K562 (cell line): Measurements from ENCODE around the gene NECTIN2. TPM values are rescaled to one million over a fixed set of nuclear protein-coding genes. Genes with fewer than 3 reads are reported as not detected.
A peak's percentile ranks its signal among the peaks of the same experiment; 100 is the strongest.

Source experiments
- ARNT ChIP-seq, 2 experiments: fragments of 450-650 bp; IDR thresholded peaks; 2 replicates each; pipeline ENCODE4 v1.6.1; 2016; ENCODE audit warnings: mild to moderate bottlenecking in 1 of 2
- CC2D1A ChIP-seq: fragments of 450-650 bp; IDR thresholded peaks from 2 replicates; pipeline ENCODE4 v1.6.1; 2017; ENCODE audit warnings: mild to moderate bottlenecking
- GABPB2 ChIP-seq: fragments of 250-450 bp; sonication (Bioruptor Pico); conservative IDR thresholded peaks from 2 replicates; pipeline ENCODE4 v1.5.1; 2021; ENCODE audit warnings: mild to moderate bottlenecking
- NR4A1 ChIP-seq, 2 experiments: fragments of 250-450 bp in 1 of 2; fragments of 450-650 bp in 1 of 2; sonication (Bioruptor Pico) in 1 of 2; IDR thresholded peaks; 2 replicates each; pipeline versions ENCODE4 v1.4.0 to v1.6.1; 2016 to 2020; ENCODE audit warnings: mild to moderate bottlenecking in 2 of 2, missing compliant biosample characterization in 1 of 2, missing genetic modification characterization in 1 of 2, moderate library complexity in 1 of 2
- RBFOX2 ChIP-seq: fragments of 200-400 bp; formaldehyde crosslinking; IDR thresholded peaks from 2 replicates; pipeline ENCODE4 v1.6.1; 2017; ENCODE audit warnings: low read depth, mild to moderate bottlenecking, low read length, moderate library complexity
- SP1 ChIP-seq: sonication (generic); formaldehyde crosslinking; IDR thresholded peaks from 2 replicates; pipeline ENCODE4 v1.8.1; 2022; ENCODE audit warnings: mild to moderate bottlenecking, missing genetic modification reagents
- ZBTB17 ChIP-seq: fragments of 450-650 bp; formaldehyde crosslinking; IDR thresholded peaks from 2 replicates; pipeline ENCODE4 v1.4.0; 2020; ENCODE audit warnings: mild to moderate bottlenecking
- ZSCAN29 ChIP-seq: fragments of 450-650 bp; IDR thresholded peaks from 2 replicates; pipeline ENCODE4 v1.6.1; 2017
- polyA plus RNA-seq, 8 experiments: library from polyadenylated mRNA; depleted of rRNA in 4 of 8; stranded (reverse) in 5 of 8; unstranded in 3 of 8; fragments of >200 nt; fragmentation: Nextera tagmentation in 2 of 8; fragmentation: Illumina TruSeq in 1 of 8; extraction: Ambion mirVana in 2 of 8; extraction: Trizol in 1 of 8; gene quantifications; 2 replicates each; pipeline versions ENCODE4 v1.2.1 to v1.2.3, GENCODE V29; 2011 to 2014; ENCODE audit warnings: inconsistent platforms in 1 of 8, missing spikeins in 1 of 8
- total RNA-seq, 7 experiments: library from RNA; depleted of rRNA in 6 of 7; stranded (reverse); fragments of >200 nt in 6 of 7; fragmentation: Illumina TruSeq in 2 of 7; extraction: Trizol in 2 of 7; gene quantifications; 2 replicates each; pipeline versions ENCODE4 v1.2.1 to v1.2.3, GENCODE V29; 2011 to 2021; ENCODE audit warnings: low replicate concordance in 1 of 7
- TF ChIP-seq, protein P1 (sequence below): sonication (generic); formaldehyde crosslinking; IDR thresholded peaks from 2 replicates; pipeline ENCODE4 v1.8.1; 2023; ENCODE audit warnings: mild to moderate bottlenecking, missing genetic modification reagents

Gene NECTIN2
- total and polyA plus RNA-seq, 9 of the 15 experiments (the other 6 are each of a cell fraction or from before 2014, with no cell fraction given) = 3.9 to 94.9 (median 34.9) TPM

DNA sequence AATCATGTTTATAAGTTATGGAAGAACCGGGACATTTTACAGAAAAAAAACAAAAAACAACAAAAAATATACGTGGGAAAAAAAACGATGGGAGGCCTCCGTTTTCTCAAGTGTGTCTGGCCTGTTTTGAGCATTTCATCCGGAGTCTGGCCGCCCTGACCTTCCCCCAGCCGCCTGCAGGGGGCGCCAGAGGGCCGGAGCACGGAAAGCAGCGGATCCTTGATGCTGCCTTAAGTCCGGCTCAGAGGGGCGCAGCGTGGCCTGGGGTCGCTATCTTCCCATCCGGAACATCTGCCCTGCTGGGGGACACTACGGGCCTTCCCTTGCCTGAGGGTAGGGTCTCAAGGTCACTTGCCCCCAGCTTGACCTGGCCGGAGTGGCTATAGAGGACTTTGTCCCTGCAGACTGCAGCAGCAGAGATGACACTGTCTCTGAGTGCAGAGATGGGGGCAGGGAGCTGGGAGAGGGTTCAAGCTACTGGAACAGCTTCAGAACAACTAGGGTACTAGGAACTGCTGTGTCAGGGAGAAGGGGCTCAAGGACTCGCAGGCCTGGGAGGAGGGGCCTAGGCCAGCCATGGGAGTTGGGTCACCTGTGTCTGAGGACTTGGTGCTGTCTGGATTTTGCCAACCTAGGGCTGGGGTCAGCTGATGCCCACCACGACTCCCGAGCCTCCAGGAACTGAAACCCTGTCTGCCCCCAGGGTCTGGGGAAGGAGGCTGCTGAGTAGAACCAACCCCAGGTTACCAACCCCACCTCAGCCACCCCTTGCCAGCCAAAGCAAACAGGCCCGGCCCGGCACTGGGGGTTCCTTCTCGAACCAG lies 57.7 kb downstream of the NECTIN2 start (continued):
- peak; percentile 45; the same call in 1 of the 2 replicates for TF ChIP-seq CC2D1A
- 0 out of 2 replicates have a peak, but pooled peaks have one; percentile 62 for TF ChIP-seq NR4A1 (CRISPR knock-in tag; IDR thresholded peaks at IDR 0.05)
- TF ChIP-seq NR4A1 (tag; IDR thresholded peaks at IDR 0.05) = no peak
- TF ChIP-seq GABPB2 (CRISPR knock-in tag) = no peak
- 0 out of 2 replicates have a peak, but pooled peaks have one; percentile 33 for TF ChIP-seq ZBTB17 (CRISPR knock-in tag)
- no peak for TF ChIP-seq ZSCAN29
- TF ChIP-seq, protein P1, sequence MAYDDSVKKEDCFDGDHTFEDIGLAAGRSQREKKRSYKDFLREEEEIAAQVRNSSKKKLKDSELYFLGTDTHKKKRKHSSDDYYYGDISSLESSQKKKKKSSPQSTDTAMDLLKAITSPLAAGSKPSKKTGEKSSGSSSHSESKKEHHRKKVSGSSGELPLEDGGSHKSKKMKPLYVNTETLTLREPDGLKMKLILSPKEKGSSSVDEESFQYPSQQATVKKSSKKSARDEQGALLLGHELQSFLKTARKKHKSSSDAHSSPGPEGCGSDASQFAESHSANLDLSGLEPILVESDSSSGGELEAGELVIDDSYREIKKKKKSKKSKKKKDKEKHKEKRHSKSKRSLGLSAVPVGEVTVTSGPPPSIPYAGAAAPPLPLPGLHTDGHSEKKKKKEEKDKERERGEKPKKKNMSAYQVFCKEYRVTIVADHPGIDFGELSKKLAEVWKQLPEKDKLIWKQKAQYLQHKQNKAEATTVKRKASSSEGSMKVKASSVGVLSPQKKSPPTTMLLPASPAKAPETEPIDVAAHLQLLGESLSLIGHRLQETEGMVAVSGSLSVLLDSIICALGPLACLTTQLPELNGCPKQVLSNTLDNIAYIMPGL (CRISPR knock-in tag) = no peak
- peak; percentile 56 for TF ChIP-seq RBFOX2
- peak; percentile 39 for TF ChIP-seq SP1 (CRISPR knock-in tag)
- TF ChIP-seq ARNT (IDR thresholded peaks at IDR 0.05) = no peak
